Upper lobe of left lung (tissue), 4 donors: ENCODE results near the gene QPRT.

Experiments used
- EP300 ChIP-seq, 4 donors: sonication (generic); formaldehyde crosslinking; IDR thresholded peaks; one replicate each; pipeline ENCODE4 v1.5.1; 2017; ENCODE audit warnings: antibody characterized with exemption in 4 of 4, control low read depth in 2 of 4
- POLR2A ChIP-seq, 4 donors: fragments of 450-650 bp; IDR thresholded peaks; one replicate each; pipeline ENCODE4 v1.5.1; 2016 to 2017; ENCODE audit warnings: antibody characterized with exemption in 4 of 4, mild to moderate bottlenecking in 2 of 4
- POLR2AphosphoS5 ChIP-seq, 2 donors: sonication (generic); formaldehyde crosslinking; IDR thresholded peaks; one replicate each; pipeline ENCODE4 v1.5.1; 2017; ENCODE audit warnings: antibody characterized with exemption in 2 of 2
- TF ChIP-seq, protein P1 (sequence below), 6 experiments: fragments of 450-650 bp in 4 of 6; fragments of 200-600 bp in 2 of 6; sonication (generic) in 2 of 6; IDR thresholded peaks; one replicate each; pipeline ENCODE4 v1.5.1; 2016 to 2019; ENCODE audit warnings: antibody characterized with exemption in 6 of 6

DNA sequence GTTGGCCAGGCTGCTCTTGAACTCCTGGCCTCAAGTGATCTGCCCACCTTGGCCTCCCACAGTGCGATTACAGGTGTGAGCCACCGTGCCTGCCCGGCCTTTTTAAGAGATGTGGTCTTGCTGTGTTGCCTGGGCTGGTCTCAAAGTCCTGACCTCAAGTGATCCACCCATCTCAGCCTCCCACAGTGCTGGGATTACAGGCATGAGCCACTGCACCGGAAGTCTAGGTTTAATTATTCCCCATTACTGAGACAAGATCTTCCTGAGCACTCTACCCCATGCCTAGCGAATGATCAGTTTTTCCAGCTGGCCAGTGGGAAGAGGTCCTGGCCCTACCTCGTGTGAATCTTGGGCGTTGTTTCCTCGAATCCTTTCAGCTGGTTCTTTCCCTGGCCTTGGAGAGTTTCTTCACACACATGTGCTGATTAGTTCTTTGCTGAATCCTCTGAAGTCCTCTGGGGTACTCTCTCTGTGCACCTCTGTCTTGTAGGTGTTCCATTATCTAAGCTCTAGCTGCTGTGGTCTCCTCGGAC is 47.9 kb downstream of the QPRT start:
- TF ChIP-seq POLR2A (IDR thresholded peaks at IDR 0.05) (no peak), POLR2AphosphoS5 (IDR thresholded peaks at IDR 0.05) (no peak), EP300 (IDR thresholded peaks at IDR 0.05) (no peak)
- TF ChIP-seq, protein P1, sequence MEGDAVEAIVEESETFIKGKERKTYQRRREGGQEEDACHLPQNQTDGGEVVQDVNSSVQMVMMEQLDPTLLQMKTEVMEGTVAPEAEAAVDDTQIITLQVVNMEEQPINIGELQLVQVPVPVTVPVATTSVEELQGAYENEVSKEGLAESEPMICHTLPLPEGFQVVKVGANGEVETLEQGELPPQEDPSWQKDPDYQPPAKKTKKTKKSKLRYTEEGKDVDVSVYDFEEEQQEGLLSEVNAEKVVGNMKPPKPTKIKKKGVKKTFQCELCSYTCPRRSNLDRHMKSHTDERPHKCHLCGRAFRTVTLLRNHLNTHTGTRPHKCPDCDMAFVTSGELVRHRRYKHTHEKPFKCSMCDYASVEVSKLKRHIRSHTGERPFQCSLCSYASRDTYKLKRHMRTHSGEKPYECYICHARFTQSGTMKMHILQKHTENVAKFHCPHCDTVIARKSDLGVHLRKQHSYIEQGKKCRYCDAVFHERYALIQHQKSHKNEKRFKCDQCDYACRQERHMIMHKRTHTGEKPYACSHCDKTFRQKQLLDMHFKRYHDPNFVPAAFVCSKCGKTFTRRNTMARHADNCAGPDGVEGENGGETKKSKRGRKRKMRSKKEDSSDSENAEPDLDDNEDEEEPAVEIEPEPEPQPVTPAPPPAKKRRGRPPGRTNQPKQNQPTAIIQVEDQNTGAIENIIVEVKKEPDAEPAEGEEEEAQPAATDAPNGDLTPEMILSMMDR (IDR thresholded peaks at IDR 0.05), result no peak
